GM21529 (cell line): ENCODE data around the gene COPS6.
"Not testable (repeated sequence)": the region's sequence is repeated elsewhere in the genome, so short reads cannot be mapped to it uniquely, and the experiment has no call there.

ENCODE experiments used
- ATAC-seq: cut with Tn5 transposase; IDR thresholded peaks from one replicate; pipeline ENCODE4 v1.9.1; 2021; ENCODE audit not compliant: unreplicated experiment

Gene COPS6

GRCh38 chr7:100126239-100126930 lies 37.6 kb downstream of the COPS6 start:
- peak; percentile 34 for ATAC-seq

GRCh38 chr7:100126931-100127865 lies 38.4 kb downstream of the COPS6 start, which contains the start of gene MBLAC1:
Gene MBLAC1, plus strand, starts transcription at chr7:100126967. Its CDS starts 429 bp downstream, at chr7:100127396.
- ATAC-seq: peak; percentile 75

- no peak for ATAC-seq
Observed at GRCh38 chr7:100127866-100128636, 39.3 kb downstream of the COPS6 start.

GRCh38 chr7:100128637-100128963 lies 39.8 kb downstream of the COPS6 start:
- no peak for ATAC-seq

DNA sequence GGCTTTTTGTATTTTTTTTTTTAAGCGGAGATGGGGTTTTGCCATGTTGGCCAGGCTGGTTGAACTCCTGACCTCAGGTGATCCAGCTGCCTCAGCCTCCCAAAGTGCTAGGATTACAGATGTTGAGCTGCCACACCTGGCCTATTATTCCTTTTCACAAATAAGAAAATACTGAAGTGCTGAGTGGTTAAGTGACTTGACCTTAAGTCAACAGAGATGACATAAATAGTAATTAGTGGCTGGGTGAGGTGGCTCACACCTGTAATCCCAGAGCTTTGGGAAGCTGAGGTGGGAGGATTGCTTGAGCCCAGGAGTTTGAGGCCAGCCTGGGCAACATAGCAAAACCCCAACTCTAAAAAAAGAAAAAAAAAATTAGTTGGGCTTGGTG lies 41.4 kb downstream of the COPS6 start:
- ATAC-seq: not testable (repeated sequence)

DNA sequence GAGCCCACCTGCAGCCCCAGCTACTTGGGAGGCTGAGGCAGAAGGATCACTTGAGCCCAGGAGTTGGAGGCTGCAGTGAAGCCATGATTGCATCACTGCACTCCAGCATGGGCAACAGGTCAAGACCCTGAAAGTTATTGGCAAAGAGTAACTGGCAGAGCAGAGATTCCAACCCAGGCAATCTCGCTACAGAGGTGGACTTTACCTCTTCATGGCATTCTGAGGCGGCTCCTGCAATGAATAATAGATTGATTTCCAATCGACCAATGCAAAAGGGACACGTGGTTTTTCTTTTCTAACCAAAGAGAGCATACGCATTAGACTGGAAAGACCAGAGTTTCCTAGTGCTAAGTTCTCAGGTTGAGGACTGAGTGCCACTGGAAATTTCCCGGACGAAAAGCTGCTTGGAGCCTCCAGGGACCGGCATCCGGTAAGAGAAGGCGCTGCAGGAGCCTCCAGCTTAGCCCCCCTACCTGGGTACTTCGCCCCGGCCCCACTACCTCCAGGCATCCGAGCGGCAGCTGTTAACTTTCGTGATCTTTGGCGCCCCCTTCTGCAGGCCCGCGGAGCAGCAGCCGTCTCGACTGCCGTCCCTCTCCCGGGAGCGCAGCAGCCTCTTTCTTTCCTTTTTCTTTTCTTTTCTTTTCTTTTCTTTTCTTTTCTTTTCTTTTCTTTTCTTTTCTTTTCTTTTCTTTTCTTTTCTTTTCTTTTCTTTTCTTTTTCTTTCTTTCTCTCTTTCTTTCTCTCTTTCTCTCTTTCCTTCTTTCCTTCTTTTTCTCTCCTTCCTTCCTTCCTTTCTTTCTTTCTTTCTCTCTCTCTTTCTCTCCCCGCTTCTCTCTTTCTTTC lies 42.1 kb downstream of the COPS6 start:
- no peak for ATAC-seq

GRCh38 chr7:100132126-100132525 lies 43.4 kb downstream of the COPS6 start:
- ATAC-seq: no peak

GRCh38 chr7:100132697-100133151 lies 44.0 kb downstream of the COPS6 start:
- peak; percentile 65 for ATAC-seq

DNA sequence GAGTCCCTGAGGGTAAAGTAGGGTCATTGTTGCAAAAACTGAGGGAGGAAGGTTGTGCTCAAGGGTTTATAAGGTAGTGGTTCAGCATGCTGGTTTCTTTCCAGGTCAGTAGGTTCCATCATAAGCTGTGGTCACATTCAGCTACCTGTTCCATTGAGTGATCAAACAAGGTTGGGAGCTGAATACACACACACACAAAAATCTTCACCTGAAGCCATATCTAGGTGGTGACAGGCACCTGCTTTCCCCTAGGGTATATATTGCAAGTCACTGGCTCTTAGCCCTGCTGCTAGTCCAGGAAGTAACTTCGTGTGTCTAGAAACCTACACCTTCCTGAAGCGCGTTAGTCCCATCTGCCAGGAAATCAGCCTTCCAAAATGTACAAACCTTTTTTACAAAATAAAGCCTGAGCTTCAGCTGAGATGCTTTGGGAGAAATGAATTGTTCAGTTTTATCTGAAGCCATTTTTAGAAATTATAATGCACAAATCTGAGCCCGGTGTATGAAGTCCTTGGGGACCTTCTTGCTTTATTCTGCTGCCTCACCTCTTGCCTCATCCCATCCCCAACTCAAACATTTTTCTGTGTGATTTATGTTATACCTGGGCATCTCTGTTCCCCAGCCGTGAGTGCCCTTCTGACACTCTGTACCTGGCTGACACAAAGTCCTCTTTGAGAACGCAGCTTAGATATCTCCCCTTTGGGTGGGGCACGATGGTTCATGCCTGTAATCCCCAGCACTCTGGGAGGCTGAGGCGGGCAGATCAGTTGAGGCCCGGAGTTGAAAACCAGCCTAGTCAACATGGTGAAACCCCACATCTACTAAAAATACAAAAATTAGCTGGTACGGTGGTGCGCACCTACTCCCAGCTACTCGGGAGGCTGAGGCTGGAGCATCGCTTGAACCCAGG lies 49.3 kb downstream of the COPS6 start:
- ATAC-seq: no peak

GRCh38 chr7:100141555-100141949 lies 52.8 kb downstream of the COPS6 start:
- no peak for ATAC-seq
